ENCODE measurements around the gene AMN.

Gene AMN

GRCh38 chr14:102913341-102914211 is 8.9 kb upstream of the AMN start:
- no peaks in the 10 kb centered on the region for H3K9me2 ChIP-seq (replicated peaks; ENCODE audit: insufficient read depth, low read length)
- no peak for DNase-seq
- no peaks in the 10 kb centered on the region for H3F3A ChIP-seq (ENCODE audit: insufficient read depth, low read length)
- H3K79me2 ChIP-seq (ENCODE audit: low read length): no peaks in the 10 kb centered on the region
- H4K20me1 ChIP-seq (ENCODE audit: insufficient read depth, low read length): no peaks in the 10 kb centered on the region
- H3K27ac ChIP-seq (ENCODE audit: low read length): no peak overlapping the region
- H3K27me3 ChIP-seq (replicated peaks; ENCODE audit: insufficient read depth, low read length): no peaks in the 10 kb centered on the region
- no peaks in the 10 kb centered on the region for H3K36me3 ChIP-seq (replicated peaks; ENCODE audit: insufficient read depth, low read length)
- no peaks in the 10 kb centered on the region for H3K9me3 ChIP-seq (replicated peaks; ENCODE audit: insufficient read depth, low read length)
- no peak overlapping the region for H3K9ac ChIP-seq (ENCODE audit: low read length)
- no peak overlapping the region for H3K4me2 ChIP-seq (ENCODE audit: low read depth, low read length)
- H2AFZ ChIP-seq (ENCODE audit: low read length): no peak overlapping the region
- H3K4me1 ChIP-seq (ENCODE audit: low read length): no peaks in the 10 kb centered on the region
- no peak overlapping the region for H3K4me3 ChIP-seq (ENCODE audit: low read length)
- TF ChIP-seq CTCF (IDR thresholded peaks at IDR 0.05; ENCODE audit: low read length) (no peak), EZH2phosphoT487 (IDR thresholded peaks at IDR 0.05; ENCODE audit: low read length) (no peak), EZH2 (optimal IDR thresholded peaks at IDR 0.05; ENCODE audit: low read depth, low read length) (no peak)

GRCh38 chr14:102914474-102915291 is 7.8 kb upstream of the AMN start:
- TF ChIP-seq EZH2phosphoT487 (IDR thresholded peaks at IDR 0.05; ENCODE audit: low read length) (no peak), EZH2 (optimal IDR thresholded peaks at IDR 0.05; ENCODE audit: low read depth, low read length) (no peak), CTCF (IDR thresholded peaks at IDR 0.05; ENCODE audit: low read length) (no peak)
- Histone ChIP-seq H3K4me3 (ENCODE audit: low read length) (no peak overlapping the region), H2AFZ (ENCODE audit: low read length) (no peak overlapping the region), H3K4me2 (ENCODE audit: low read depth, low read length) (no peak overlapping the region), H3K4me1 (ENCODE audit: low read length) (no peaks in the 10 kb centered on the region), H3K36me3 (replicated peaks; ENCODE audit: insufficient read depth, low read length) (no peaks in the 10 kb centered on the region), H4K20me1 (ENCODE audit: insufficient read depth, low read length) (no peaks in the 10 kb centered on the region), H3K9ac (ENCODE audit: low read length) (no peak overlapping the region), H3K9me2 (replicated peaks; ENCODE audit: insufficient read depth, low read length) (no peaks in the 10 kb centered on the region), H3K79me2 (ENCODE audit: low read length) (no peaks in the 10 kb centered on the region), H3K27ac (ENCODE audit: low read length) (no peak overlapping the region), H3K27me3 (replicated peaks; ENCODE audit: insufficient read depth, low read length) (no peaks in the 10 kb centered on the region), H3K9me3 (replicated peaks; ENCODE audit: insufficient read depth, low read length) (no peaks in the 10 kb centered on the region), H3F3A (ENCODE audit: insufficient read depth, low read length) (no peaks in the 10 kb centered on the region)
- DNase-seq: no peak

DNA sequence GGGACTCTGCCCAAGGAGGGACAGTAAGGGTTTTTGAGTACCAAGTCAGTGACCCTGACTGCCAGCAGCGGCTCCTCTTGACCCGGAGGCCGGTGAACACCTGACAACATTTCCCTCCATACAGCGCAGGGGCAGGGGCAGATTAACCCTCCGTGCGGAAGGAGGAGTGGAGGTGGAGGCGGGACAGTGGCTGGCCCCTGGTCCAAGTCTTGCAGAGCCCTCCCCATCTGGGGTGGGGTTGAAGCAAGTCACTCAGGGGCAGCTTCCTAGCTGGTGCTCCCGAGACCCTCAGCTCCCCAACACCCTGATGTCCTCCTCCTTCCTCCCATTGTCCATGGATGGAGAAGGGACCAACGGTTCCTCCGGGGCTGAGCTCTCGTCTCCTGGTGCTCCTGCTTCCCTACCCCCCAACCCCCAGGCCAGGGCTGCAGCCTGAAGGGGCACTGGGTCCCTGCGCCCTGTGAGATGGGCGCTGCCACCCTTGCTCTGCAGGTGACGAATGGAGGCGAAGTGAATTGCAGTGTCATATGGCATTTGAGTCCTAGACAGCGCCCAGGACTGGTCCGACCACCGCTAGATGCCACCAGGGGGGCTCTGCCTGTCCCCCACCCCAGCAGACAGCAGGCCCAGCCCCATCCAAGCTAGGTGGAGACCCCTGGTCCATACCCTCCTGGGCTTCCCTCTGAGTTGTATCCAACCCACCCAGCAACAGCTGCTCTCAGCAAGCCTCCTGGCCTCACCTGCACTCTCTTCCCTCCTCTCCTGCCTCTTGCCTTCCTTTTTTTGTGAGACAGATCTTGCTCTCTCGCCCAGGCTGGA is 7.0 kb upstream of the AMN start:
- Histone ChIP-seq H4K20me1 (ENCODE audit: insufficient read depth, low read length) (no peaks in the 10 kb centered on the region), H3K27me3 (replicated peaks; ENCODE audit: insufficient read depth, low read length) (no peaks in the 10 kb centered on the region), H3K4me1 (ENCODE audit: low read length) (no peaks in the 10 kb centered on the region), H3K27ac (ENCODE audit: low read length) (no peak overlapping the region), H3K9ac (ENCODE audit: low read length) (no peak overlapping the region), H3K9me3 (replicated peaks; ENCODE audit: insufficient read depth, low read length) (no peaks in the 10 kb centered on the region), H3K4me3 (ENCODE audit: low read length) (no peak overlapping the region), H3F3A (ENCODE audit: insufficient read depth, low read length) (no peaks in the 10 kb centered on the region), H3K79me2 (ENCODE audit: low read length) (no peaks in the 10 kb centered on the region), H3K4me2 (ENCODE audit: low read depth, low read length) (no peak overlapping the region), H2AFZ (ENCODE audit: low read length) (no peak overlapping the region), H3K9me2 (replicated peaks; ENCODE audit: insufficient read depth, low read length) (no peaks in the 10 kb centered on the region), H3K36me3 (replicated peaks; ENCODE audit: insufficient read depth, low read length) (no peaks in the 10 kb centered on the region)
- DNase-seq: no peak
- TF ChIP-seq CTCF (IDR thresholded peaks at IDR 0.05; ENCODE audit: low read length): no peak
- no peak for TF ChIP-seq EZH2phosphoT487 (IDR thresholded peaks at IDR 0.05; ENCODE audit: low read length)
- no peak for TF ChIP-seq EZH2 (optimal IDR thresholded peaks at IDR 0.05; ENCODE audit: low read depth, low read length)

Data from MM.1S (cell line).